ENCODE data around the gene PTPRE.

The PTPRE gene

GRCh38 chr10:127906548-127907377 lies at the start of gene PTPRE:
PTPRE (plus strand) TSS chr10:127907103; CDS start chr10:128040882, 133,779 bp downstream.
- H3K4me3 ChIP-seq (ENCODE audit: low read depth, low read length) = peak within 1 kb of the TSS; percentile 45
- peak; percentile 13 for DNase-seq (ENCODE audit: low read depth)
- peak; percentile 61 for TF ChIP-seq CTCF (IDR thresholded peaks at IDR 0.05; ENCODE audit: low read depth, low read length, missing control alignments)
- in situ Hi-C loops (cut with HindIII; ENCODE audit: low sequenced_read_pairs) = no loop called here

GRCh38 chr10:127860592-127860991 lies 46.3 kb upstream of the PTPRE start:
- DNase-seq (ENCODE audit: low read depth) = no peak
- in situ Hi-C loops (cut with HindIII; ENCODE audit: low sequenced_read_pairs) = no loop called here
- no peak overlapping the region for H3K4me3 ChIP-seq (ENCODE audit: low read depth, low read length)
- no peak for TF ChIP-seq CTCF (IDR thresholded peaks at IDR 0.05; ENCODE audit: low read depth, low read length, missing control alignments)

GRCh38 chr10:127863231-127863825 lies 43.6 kb upstream of the PTPRE start:
- TF ChIP-seq CTCF (IDR thresholded peaks at IDR 0.05; ENCODE audit: low read depth, low read length, missing control alignments) = no peak
- no peak overlapping the region for H3K4me3 ChIP-seq (ENCODE audit: low read depth, low read length)
- in situ Hi-C loops (cut with HindIII; ENCODE audit: low sequenced_read_pairs) = no loop called here
- DNase-seq (ENCODE audit: low read depth) = no peak

- no peak for DNase-seq (ENCODE audit: low read depth)
- H3K4me3 ChIP-seq (ENCODE audit: low read depth, low read length) = no peak overlapping the region
- in situ Hi-C loops (cut with HindIII; ENCODE audit: low sequenced_read_pairs) = no loop called here
- no peak for TF ChIP-seq CTCF (IDR thresholded peaks at IDR 0.05; ENCODE audit: low read depth, low read length, missing control alignments)
Observed at GRCh38 chr10:127866276-127867013, 40.5 kb upstream of the PTPRE start.

GRCh38 chr10:127867805-127868204 lies 39.1 kb upstream of the PTPRE start:
- H3K4me3 ChIP-seq (ENCODE audit: low read depth, low read length) = no peak overlapping the region
- in situ Hi-C loops (cut with HindIII; ENCODE audit: low sequenced_read_pairs) = no loop called here
- TF ChIP-seq CTCF (IDR thresholded peaks at IDR 0.05; ENCODE audit: low read depth, low read length, missing control alignments) = no peak
- no peak for DNase-seq (ENCODE audit: low read depth)

- no peak for DNase-seq (ENCODE audit: low read depth)
- TF ChIP-seq CTCF (IDR thresholded peaks at IDR 0.05; ENCODE audit: low read depth, low read length, missing control alignments) = no peak
- in situ Hi-C loops (cut with HindIII; ENCODE audit: low sequenced_read_pairs) = no loop called here
- no peak overlapping the region for H3K4me3 ChIP-seq (ENCODE audit: low read depth, low read length)
Observed at GRCh38 chr10:127869329-127869728, 37.6 kb upstream of the PTPRE start.
